ENCODE data around the gene MANSC1.
"Not testable (repeated sequence)": the region's sequence is repeated elsewhere in the genome, so short reads cannot be mapped to it uniquely, and the experiment has no call there.

MANSC1 gene

GRCh38 chr12:12365446-12365802 is 15.4 kb upstream of the MANSC1 start:
- DNase-seq = no peak

DNA sequence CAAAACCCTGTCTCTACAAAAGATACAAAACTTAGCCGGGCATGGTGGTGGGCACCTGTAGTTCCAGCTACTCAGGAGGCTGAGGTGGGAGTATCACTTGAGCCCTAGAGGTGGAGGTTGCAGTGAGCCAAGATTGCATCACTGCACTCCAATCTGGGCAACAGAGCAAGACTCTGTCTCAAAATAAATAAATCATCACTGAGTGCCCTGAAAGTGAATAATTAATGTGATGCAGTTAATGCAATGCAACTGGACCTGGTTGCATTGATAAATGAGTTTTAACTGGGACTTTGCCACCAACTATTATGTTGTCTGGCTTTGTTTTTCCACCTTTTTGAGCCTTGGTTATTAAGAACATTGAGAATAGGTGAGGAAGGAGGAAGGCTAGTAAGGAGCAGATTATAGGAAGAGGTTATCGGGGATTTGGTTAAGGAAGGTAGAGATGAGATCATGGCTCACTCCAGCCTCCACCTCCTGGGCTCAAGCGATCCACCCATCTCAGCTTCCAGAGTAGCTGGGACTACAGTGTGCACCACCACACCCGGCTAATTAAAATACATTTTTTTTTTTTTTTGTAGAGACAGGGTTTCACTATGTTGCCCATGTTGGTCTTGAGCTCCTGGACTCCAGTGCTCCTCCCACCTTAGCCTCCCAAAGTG is 14.9 kb upstream of the MANSC1 start:
- DNase-seq = no peak

DNA sequence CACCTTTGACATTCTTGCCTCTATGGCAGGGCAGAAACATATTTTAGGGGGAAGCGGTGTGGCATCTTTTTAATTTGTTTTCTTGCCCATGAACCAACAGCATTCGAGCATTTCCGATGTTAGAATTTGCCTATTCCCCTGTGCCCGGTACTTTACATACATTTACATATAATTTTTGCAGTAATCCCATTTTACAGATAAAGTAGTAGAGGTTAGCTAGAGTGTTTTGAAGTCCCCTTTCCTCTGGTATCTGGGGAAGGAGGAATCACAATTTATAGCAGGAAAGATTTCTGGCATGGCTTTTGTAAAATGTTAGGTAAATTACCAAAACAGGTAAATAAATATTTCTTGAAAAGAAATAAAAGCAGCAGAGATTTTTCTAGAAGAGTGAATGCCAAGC is 8.5 kb upstream of the MANSC1 start:
- no peak for DNase-seq

DNA sequence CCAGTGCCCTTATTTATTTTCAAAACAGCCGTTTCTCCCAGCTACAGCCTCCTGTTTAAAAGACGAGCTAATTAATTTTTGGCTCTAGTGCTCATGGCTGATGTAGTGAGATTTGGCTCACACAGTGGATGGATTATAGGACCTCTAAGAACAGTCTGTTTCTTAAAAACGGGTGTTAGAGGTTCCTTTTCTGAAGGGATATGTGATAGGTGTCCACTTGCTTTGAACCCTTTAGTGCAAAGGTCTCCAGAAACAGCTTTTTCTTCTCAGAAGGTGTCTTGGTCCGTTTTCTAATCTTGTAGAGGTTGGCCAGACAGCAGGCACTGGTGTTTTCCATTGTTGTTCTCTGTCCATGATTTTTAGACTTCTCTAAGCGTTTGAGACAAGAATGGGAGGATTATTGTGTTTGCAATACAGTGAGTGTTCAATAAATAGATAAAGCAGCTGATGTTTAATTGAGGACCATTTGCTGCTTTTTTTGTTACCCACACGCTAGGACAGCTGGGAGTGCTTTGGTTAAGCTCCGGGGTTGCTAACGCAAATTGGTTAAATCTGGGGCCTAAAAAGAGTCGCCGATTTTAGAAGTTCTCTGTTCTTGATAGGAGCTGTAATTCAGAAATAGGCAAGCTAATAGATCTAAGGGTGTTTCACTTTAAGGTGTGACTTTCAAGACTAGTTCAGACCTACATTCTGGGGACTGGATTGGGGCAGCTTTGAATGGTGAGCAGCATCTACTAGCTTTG is 7.8 kb upstream of the MANSC1 start:
- DNase-seq = peak; percentile 38

- DNase-seq = peak; percentile 99
These were observed 7.1 kb upstream of the MANSC1 start, which contains the start of gene BORCS5 for GRCh38 chr12:12356896-12357718. Gene BORCS5, plus strand, starts transcription at chr12:12357078. Its CDS starts 374 bp downstream, at chr12:12357452.

GRCh38 chr12:12356467-12356895 is 6.4 kb upstream of the MANSC1 start:
- DNase-seq = peak; percentile 44

- no peak for DNase-seq
These were observed 3.8 kb upstream of the MANSC1 start for GRCh38 chr12:12353807-12354206.

GRCh38 chr12:12353276-12353675 is 3.2 kb upstream of the MANSC1 start:
- DNase-seq = no peak

DNA sequence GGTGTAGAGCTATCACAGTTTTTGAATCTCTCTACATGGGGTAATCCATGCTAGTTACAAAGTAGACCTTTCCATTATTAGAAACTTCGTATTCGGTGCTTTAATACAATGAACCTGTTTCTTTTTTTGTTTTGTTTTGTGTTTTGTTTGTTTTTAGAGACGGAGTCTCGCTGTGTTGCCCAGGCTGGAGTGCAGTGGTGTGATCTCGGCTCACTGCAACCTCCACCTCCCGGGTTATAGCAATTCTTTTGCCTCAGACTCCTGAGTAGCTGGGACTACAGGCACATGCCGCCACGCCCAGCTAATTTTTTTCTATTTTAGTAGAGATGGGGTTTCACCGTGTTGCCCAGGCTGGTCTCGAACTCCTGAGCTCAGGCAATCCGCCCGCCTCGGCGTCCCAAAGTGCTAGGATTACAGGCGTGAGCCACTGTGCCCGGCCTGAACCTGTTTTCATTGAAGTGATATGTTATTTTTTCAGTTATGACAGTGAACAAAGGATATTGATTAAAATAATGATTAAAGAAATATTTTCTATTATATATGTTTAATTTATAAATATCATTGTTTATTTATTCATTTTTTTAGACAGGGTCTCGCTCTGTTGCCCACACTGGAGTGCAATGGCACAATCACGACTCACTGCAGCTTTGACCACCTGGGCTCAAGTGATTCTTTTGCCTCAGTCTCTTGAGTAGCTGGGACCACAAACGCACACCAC is 1.6 kb upstream of the MANSC1 start:
- not testable (repeated sequence) for DNase-seq

GRCh38 chr12:12350868-12351463 is 924 bp upstream of the MANSC1 start:
- DNase-seq = no peak

DNA sequence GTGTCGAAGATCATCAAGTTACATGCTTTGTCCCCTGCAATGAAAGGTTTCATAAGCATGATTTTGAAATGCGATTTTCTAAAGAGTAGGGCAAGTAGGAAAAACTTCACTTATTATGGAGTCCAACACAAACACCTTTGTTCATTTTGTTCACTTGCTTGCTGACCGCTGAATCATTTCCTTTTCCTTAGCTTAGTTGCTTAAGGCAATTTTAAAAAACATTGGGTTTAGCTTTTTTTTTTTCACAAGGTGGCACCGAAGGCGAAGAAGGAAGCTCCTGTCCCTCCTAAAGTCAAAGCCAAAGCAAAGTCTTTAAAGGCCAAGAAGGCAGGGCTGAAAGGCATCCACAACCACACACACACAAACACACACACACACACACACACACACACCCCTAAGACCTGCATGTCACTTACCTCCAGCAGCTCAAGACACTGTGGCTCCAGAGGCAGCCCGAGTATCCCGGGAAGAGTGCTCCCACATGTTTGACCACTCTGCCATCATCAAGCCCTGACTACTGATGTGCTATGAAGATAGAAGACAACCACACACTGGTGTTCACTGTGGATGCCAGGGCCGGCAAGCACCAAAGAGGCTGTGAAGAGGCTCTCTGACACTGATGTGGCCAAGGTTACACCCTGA is 11.4 kb downstream of the MANSC1 start:
- DNase-seq = no peak

DNA sequence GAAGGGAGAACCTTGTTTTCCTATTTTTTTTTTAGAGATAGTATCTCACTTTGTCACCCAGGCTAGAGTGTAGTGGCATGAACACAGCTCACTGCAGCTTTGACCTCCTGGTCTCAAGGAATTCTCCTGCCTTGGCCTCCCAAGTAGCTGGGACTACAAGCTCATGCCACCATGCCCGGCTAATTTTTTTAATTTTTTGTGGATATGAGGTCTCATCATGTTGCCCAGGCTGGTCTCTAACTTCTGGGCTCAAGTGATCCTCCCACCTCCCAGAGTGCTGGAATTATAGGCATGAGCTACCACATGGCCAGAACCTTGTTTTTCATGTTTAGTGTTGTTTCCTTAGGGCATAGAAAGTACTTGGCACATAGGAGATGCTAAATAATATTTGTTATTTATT is 13.5 kb downstream of the MANSC1 start:
- no peak for DNase-seq

DNA sequence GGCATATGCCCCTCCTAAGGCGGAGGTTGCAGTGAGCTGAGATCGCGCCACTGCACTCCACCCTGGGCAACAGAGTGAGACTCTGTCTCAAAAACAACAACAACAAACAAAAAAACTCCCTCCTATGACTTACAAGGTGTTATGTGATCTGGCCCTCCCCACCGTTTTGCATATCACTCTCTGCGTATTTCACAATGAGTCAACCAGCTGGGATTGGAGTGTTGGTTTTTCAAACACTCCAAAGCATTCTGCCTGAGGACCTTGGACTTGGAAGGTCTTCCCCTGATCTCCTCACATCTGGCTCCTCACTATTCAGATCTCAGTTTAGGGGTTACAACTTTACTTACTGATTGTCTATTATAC is 14.0 kb downstream of the MANSC1 start:
- DNase-seq = peak; percentile 35

DNA sequence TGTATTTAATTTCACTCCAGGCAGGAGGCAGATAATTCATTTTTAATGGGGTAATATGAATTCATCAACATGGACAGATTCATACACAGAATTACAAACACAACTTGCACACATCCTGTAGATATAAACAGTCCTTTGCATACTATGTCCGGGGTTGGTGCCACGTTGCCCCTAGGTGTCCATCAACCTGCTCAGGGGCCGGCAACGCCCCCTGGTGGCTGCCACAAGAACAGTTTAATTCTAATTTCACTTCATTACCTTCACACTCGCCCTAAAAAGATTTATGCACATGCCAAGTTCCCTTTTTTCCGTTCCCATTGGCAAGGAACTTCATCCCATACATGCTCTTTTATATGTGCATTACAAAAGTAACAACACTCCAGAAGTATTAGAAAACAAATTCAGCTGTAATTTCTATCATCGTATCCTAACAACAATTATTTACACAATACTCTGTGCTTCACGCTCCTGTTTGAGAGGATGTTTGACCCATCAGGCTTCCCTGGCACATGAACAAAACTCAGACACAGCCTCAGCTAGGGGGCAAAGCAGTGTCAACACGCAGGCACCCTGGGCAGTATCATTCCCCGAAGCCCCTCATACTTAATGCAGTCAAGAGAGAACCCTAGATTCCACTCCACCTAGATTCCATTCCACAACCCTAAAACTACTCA is 15.5 kb downstream of the MANSC1 start:
- peak; percentile 74 for DNase-seq

- no peak for DNase-seq
These were observed 16.4 kb downstream of the MANSC1 start for GRCh38 chr12:12333407-12334366.

- no peak for DNase-seq
These were observed 18.1 kb downstream of the MANSC1 start for GRCh38 chr12:12331896-12332295.

- no peak for DNase-seq
These were observed 18.7 kb downstream of the MANSC1 start for GRCh38 chr12:12331244-12331771.

GRCh38 chr12:12327802-12328201 is 22.2 kb downstream of the MANSC1 start:
- peak; percentile 60 for DNase-seq

DNA sequence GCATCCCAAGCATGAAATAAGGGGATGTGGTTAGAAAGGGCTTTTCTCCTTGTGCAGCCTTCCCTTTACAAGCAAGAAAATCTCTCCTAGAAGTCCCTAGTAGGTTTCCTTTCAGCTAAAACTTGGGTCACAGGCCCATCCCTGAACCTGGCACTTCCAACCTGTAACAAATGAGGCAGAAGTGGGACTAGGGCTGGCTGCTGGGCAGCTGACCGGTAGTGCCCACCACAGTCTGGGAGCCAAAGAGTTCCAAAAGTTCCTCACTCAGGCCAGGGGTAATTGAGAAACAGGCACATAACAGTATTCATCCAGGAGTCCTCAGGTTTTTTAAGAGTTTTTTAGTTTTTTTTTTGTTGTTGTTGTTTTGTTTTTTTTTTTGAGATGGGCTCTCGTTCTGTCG is 23.8 kb downstream of the MANSC1 start:
- DNase-seq = no peak

- no peak for DNase-seq
These were observed 26.5 kb downstream of the MANSC1 start for GRCh38 chr12:12323591-12323990.

All from activated CD4-positive, alpha-beta T cell treated with anti-CD3 and anti-CD28 coated beads, Interleukin-2, Interleukin-6, amounts not matched to agents 100 ng/mL and 50 ng/mL, durations not matched to agents 16 hours and 8 hours (primary cell).